Heart left ventricle (tissue), 16 donors: ENCODE measurements around the gene TYMP. TPM values are rescaled to one million over a fixed set of nuclear protein-coding genes. Genes with fewer than 3 reads are reported as not detected.
"Not testable (repeated sequence)": the region's sequence is repeated elsewhere in the genome, so short reads cannot be mapped to it uniquely, and the experiment has no call there.

Experiments
- ATAC-seq, 4 donors: fragments of 200-7000 bp; cut with Tn5 transposase; one replicate each; pipeline ENCODE4 v1.9.1; 2020 to 2022; ENCODE audit warnings: moderate library complexity in 4 of 4, mild to moderate bottlenecking in 3 of 4, moderate number of reproducible peaks in 1 of 4
- DNase-seq, 5 donors: peaks; one replicate each; pipeline ENCODE4 v3.0.0-alpha.2; 2020
- H3K27ac ChIP-seq, 12 donors: fragments of 200-600 bp; sonication (generic) in 4 of 12; one replicate each; pipeline versions ENCODE4 v1.5.0 to v1.8.0; 2016 to 2022; ENCODE audit warnings: mild to moderate bottlenecking in 2 of 12
- H3K27me3 ChIP-seq, 9 donors: fragments of 200-600 bp; sonication (generic) in 2 of 9; one replicate each; pipeline versions ENCODE4 v1.5.1 to v1.8.0; 2016 to 2022; ENCODE audit warnings: mild to moderate bottlenecking in 3 of 9
- H3K36me3 ChIP-seq, 9 donors: fragments of 200-600 bp; sonication (generic) in 2 of 9; one replicate each; pipeline versions ENCODE4 v1.5.0 to v1.8.0; 2018 to 2022; ENCODE audit warnings: mild to moderate bottlenecking in 2 of 9
- H3K4me1 ChIP-seq, 12 donors: fragments of 200-600 bp; sonication (generic) in 4 of 12; one replicate each; pipeline versions ENCODE4 v1.5.0 to v1.8.0; 2016 to 2022; ENCODE audit warnings: mild to moderate bottlenecking in 3 of 12
- H3K4me3 ChIP-seq, 12 donors: fragments of 200-600 bp; sonication (generic) in 4 of 12; one replicate each; pipeline versions ENCODE4 v1.5.0 to v1.8.0; 2017 to 2022; ENCODE audit warnings: mild to moderate bottlenecking in 9 of 12, moderate library complexity in 4 of 12
- H3K9me3 ChIP-seq, 12 donors: fragments of 200-600 bp; sonication (generic) in 4 of 12; one replicate each; pipeline versions ENCODE4 v1.5.0 to v1.8.0; 2016 to 2022; ENCODE audit warnings: mild to moderate bottlenecking in 1 of 12
- CTCF ChIP-seq, 12 donors: fragments of 200-600 bp; sonication (generic) in 4 of 12; IDR thresholded peaks; one replicate each; pipeline versions ENCODE4 v1.5.0 to v1.8.0; 2018 to 2022; ENCODE audit warnings: antibody characterized with exemption in 12 of 12, mild to moderate bottlenecking in 5 of 12
- POLR2A ChIP-seq, 2 donors: fragments of 450-650 bp; IDR thresholded peaks; one replicate each; pipeline ENCODE4 v1.6.1; 2017; ENCODE audit warnings: antibody characterized with exemption in 2 of 2, mild to moderate bottlenecking in 2 of 2, moderate library complexity in 2 of 2
- WGBS, 4 donors: extraction: QIAGEN DNeasy Blood & Tissue Kit in 2 of 4; methylation state at CpG; one replicate each; pipeline versions ENCODE4 v1.1.5 to v1.1.7; 2013 to 2018; 5-methylcytosine and 5-hydroxymethylcytosine counted together
- intact Hi-C, 10 donors: fragments of 100-400 bp; cut with DNase I; formaldehyde crosslinking; loops; one replicate each; pipeline versions ENCODE4 v1.11.1 to v1.14.2; 2022
- polyA plus RNA-seq, 2 donors: library from polyadenylated mRNA; stranded (reverse); fragments of 200-250 nt; gene quantifications; one replicate each; pipeline ENCODE4 v1.2.3, GENCODE V29; 2013
- total RNA-seq, 9 donors: library from RNA; depleted of rRNA in 2 of 9; stranded (reverse); fragments of >200 nt in 2 of 9; fragmentation: NEBNext Ultra II Directional in 3 of 9; extraction: Animal tissue kit (Norgen Biotek cat#: 25700) in 3 of 9; gene quantifications; one replicate each; pipeline versions ENCODE4 v1.1.0 to v1.2.4, GENCODE V29; 2016 to 2023
- donor health status: ischemic (EF 13 %, LVEDD 7.1; RV severe dilation, severe dysfunction).
- donor health status: healthy with polysubstance abuse.
- donor health status: DM: no; HTN: yes; CAD: no.
- donor health status: DM: no; HTN: no; CAD: no.
- donor health status: ischemic (EF 25% LVEDD 6.9; RV normal size, moderate dysfunction).
- donor health status: ischemic (EF 25% LVEDD 5.7; RV mildly dilated, moderate dysfunction).
- donor health status: healthy.
- donor health status: DM: yes; HTN: yes; CAD: no.
- donor health status: ischemic (EF 35%, LVEDD 5.7; RV mildly dilated, moderate dysfunction).
- donor health status: nonischemic (EF 11% LVEDD 7.7; RV severe dilation, severe dysfunction).
- donor health status: DM: yes; HTN: yes; CAD: no.
- donor health status: PGD.
- donor health status: ischemic (EF 29% LVEDD 5.4; RV normal size, mild dysfunction).
- donor health status: nonischemic (EF 23%, LVEDD 6.1; RV moderate dilation, normal function).

TYMP gene
- total and polyA plus RNA-seq, 11 donors: 8.3 to 198 (median 21.7) TPM

GRCh38 chr22:50522208-50522805 is 7.5 kb downstream of the TYMP start:
- peak in 2 of 5 donors; percentile 13 to 51 for DNase-seq

GRCh38 chr22:50521710-50522109 is 8.1 kb downstream of the TYMP start:
- intact Hi-C loops: loop anchor here in 1 of 10 donors (10.0 kb wide), 1 partner anchor 277 kb away; the partner anchor contains the start of gene TUBGCP6
- H3K27ac ChIP-seq: no peak overlapping the region
- no peaks in the 10 kb centered on the region for H3K9me3 ChIP-seq
- peaks cover 0 to 27% (median 17%) of the 10 kb centered on the region in 12 donors for H3K4me1 ChIP-seq
- TF ChIP-seq CTCF (IDR thresholded peaks at IDR 0.05) (no peak), POLR2A (IDR thresholded peaks at IDR 0.05) (no peak)
- 87 to 95% (median 94%) methylated on average over 7 to 10 of the region's 10 CpGs for WGBS, 4 donors
- ATAC-seq (no peak), DNase-seq (peak in 2 of 5 donors; percentile 8 to 23)
- H3K4me3 ChIP-seq: no peak overlapping the region
- no peaks in the 10 kb centered on the region for H3K27me3 ChIP-seq
- H3K36me3 ChIP-seq: peaks cover 0 to 83% (median 69%) of the 10 kb centered on the region in 9 donors

More at GRCh38 chr22:50522208-50522805, 7.5 kb downstream of the TYMP start:
- H3K4me3 ChIP-seq: no peak overlapping the region
- no peak for ATAC-seq
- H3K27ac ChIP-seq: no peak overlapping the region
- H3K36me3 ChIP-seq: peaks cover 0 to 77% (median 66%) of the 10 kb centered on the region in 9 donors
- H3K9me3 ChIP-seq: no peaks in the 10 kb centered on the region
- TF ChIP-seq CTCF (IDR thresholded peaks at IDR 0.05): no peak
- no peak for TF ChIP-seq POLR2A (IDR thresholded peaks at IDR 0.05)
- WGBS, 4 donors: 87 to 92% (median 90%) methylated on average over 11 to 15 of the region's 15 CpGs
- intact Hi-C loops: loop anchor here in 1 of 10 donors (10.0 kb wide), 1 partner anchor 278 kb away; the partner anchor contains the start of gene TUBGCP6
- H3K4me1 ChIP-seq: peaks cover 0 to 33% (median 23%) of the 10 kb centered on the region in 12 donors
- no peaks in the 10 kb centered on the region for H3K27me3 ChIP-seq

GRCh38 chr22:50520826-50521453 is 8.9 kb downstream of the TYMP start:
- no peak overlapping the region for H3K4me3 ChIP-seq
- peaks cover 0 to 19% (median 12%) of the 10 kb centered on the region in 12 donors for H3K4me1 ChIP-seq
- no peaks in the 10 kb centered on the region for H3K9me3 ChIP-seq
- ATAC-seq (no peak), DNase-seq (no peak)
- peaks cover 0 to 91% (median 76%) of the 10 kb centered on the region in 9 donors for H3K36me3 ChIP-seq
- 95 to 96% (median 95%) methylated on average over 10 to 13 of the region's 13 CpGs for WGBS, 4 donors
- TF ChIP-seq POLR2A (IDR thresholded peaks at IDR 0.05): no peak
- TF ChIP-seq CTCF (IDR thresholded peaks at IDR 0.05): no peak
- intact Hi-C loops: loop anchor here in 1 of 10 donors (10.0 kb wide), 1 partner anchor 276 kb away; the partner anchor contains the start of gene TUBGCP6
- H3K27me3 ChIP-seq: no peaks in the 10 kb centered on the region
- no peak overlapping the region for H3K27ac ChIP-seq

GRCh38 chr22:50520184-50520583 is 9.6 kb downstream of the TYMP start:
- H3K27ac ChIP-seq, DNase-seq, H3K27me3 ChIP-seq, H3K4me3 ChIP-seq, ATAC-seq, H3K9me3 ChIP-seq: not testable (repeated sequence)
- Histone ChIP-seq H3K36me3 (peaks cover 0 to 92% (median 76%) of the 10 kb centered on the region in 9 donors), H3K4me1 (peaks cover 0 to 15% (median 12%) of the 10 kb centered on the region in 12 donors)
- 95 to 96% (median 95%) methylated on average over 8 of the region's 8 CpGs for WGBS, 4 donors
- intact Hi-C loops: loop anchor here in 1 of 10 donors (10.0 kb wide), 1 partner anchor 275 kb away; the partner anchor contains the start of gene TUBGCP6
